H9 (cell line): ENCODE data around the gene DUSP7. TPM values are rescaled to one million over a fixed set of nuclear protein-coding genes. Genes with fewer than 3 reads are reported as not detected.

Experiments used
- DNase-seq: peaks from one replicate; pipeline ENCODE4 v3.0.0-alpha.2; 2017
- H2AFZ ChIP-seq: one replicate; pipeline ENCODE4 v1.6.1; 2013; ENCODE audit warnings: mild to moderate bottlenecking, low read length, control low read depth, moderate library complexity
- H2AK5ac ChIP-seq: 2 replicates; pipeline ENCODE4 v1.6.1; 2013; ENCODE audit warnings: low read length, control low read depth, mixed read lengths; ENCODE audit not compliant: insufficient read length
- H2BK120ac ChIP-seq: one replicate; pipeline ENCODE4 v1.6.1; 2013; ENCODE audit warnings: low read depth, mild to moderate bottlenecking, low read length, control low read depth, inconsistent platforms; ENCODE audit not compliant: poor library complexity, severe bottlenecking
- H2BK12ac ChIP-seq: 2 replicates; pipeline ENCODE4 v1.6.1; 2013; ENCODE audit warnings: low read length, control low read depth, mixed read lengths, low read depth; ENCODE audit not compliant: insufficient read length
- H2BK15ac ChIP-seq: 2 replicates; pipeline ENCODE4 v1.6.1; 2013; ENCODE audit warnings: low read depth, low read length, control low read depth
- H2BK20ac ChIP-seq: one replicate; pipeline ENCODE4 v1.6.1; 2013; ENCODE audit warnings: low read depth, mild to moderate bottlenecking, low read length, control low read depth, inconsistent platforms; ENCODE audit not compliant: poor library complexity, severe bottlenecking
- H2BK5ac ChIP-seq: 2 replicates; pipeline ENCODE4 v1.6.1; 2013; ENCODE audit warnings: low read length, control low read depth, mixed read lengths; ENCODE audit not compliant: insufficient read length
- H3K14ac ChIP-seq: 2 replicates; pipeline ENCODE4 v1.6.1; 2013; ENCODE audit warnings: low read length, control low read depth; ENCODE audit not compliant: insufficient read depth
- H3K18ac ChIP-seq: 2 replicates; pipeline ENCODE4 v1.6.1; 2013; ENCODE audit warnings: low read depth, mild to moderate bottlenecking, mixed read lengths, low read length, control low read depth; ENCODE audit not compliant: insufficient read length
- H3K23ac ChIP-seq: 2 replicates; pipeline ENCODE4 v1.6.1; 2013; ENCODE audit warnings: low read length, control low read depth, mixed read lengths, low read depth; ENCODE audit not compliant: insufficient read length
- H3K23me2 ChIP-seq: 2 replicates; pipeline ENCODE4 v1.6.1; 2013; ENCODE audit warnings: low read depth, mild to moderate bottlenecking, mixed read lengths, low read length, control low read depth; ENCODE audit not compliant: insufficient read length, poor library complexity, severe bottlenecking
- H3K27ac ChIP-seq: 2 replicates; pipeline ENCODE4 v1.5.1; 2013; ENCODE audit warnings: low read length, control low read depth, mixed read lengths, low read depth; ENCODE audit not compliant: insufficient read length
- H3K27me3 ChIP-seq: 2 replicates; pipeline ENCODE4 v1.6.1; 2013; ENCODE audit warnings: low read length, control low read depth, inconsistent platforms; ENCODE audit not compliant: insufficient read depth
- H3K4ac ChIP-seq: 2 replicates; pipeline ENCODE4 v1.6.1; 2013; ENCODE audit warnings: low read depth, mild to moderate bottlenecking, control low read depth, inconsistent platforms, low read length, moderate library complexity
- H3K4me1 ChIP-seq: 2 replicates; pipeline ENCODE4 v1.6.1; 2013; ENCODE audit warnings: low read length, control low read depth, inconsistent platforms; ENCODE audit not compliant: insufficient read depth
- H3K4me2 ChIP-seq: 2 replicates; pipeline ENCODE4 v1.6.1; 2013; ENCODE audit warnings: low read length, control low read depth, mixed read lengths; ENCODE audit not compliant: insufficient read length, insufficient read depth
- H3K56ac ChIP-seq: 2 replicates; pipeline ENCODE4 v1.6.1; 2013; ENCODE audit warnings: low read depth, mild to moderate bottlenecking, mixed read lengths, low read length, control low read depth; ENCODE audit not compliant: insufficient read length
- H3K79me1 ChIP-seq: 2 replicates; pipeline ENCODE4 v1.6.1; 2013; ENCODE audit warnings: low read depth, mild to moderate bottlenecking, moderate library complexity, low read length, control low read depth, inconsistent platforms; ENCODE audit not compliant: insufficient read depth, poor library complexity, severe bottlenecking
- H3K79me2 ChIP-seq: 2 replicates; pipeline ENCODE4 v1.6.1; 2013; ENCODE audit warnings: low read length, control low read depth, inconsistent platforms; ENCODE audit not compliant: insufficient read depth
- H3K9ac ChIP-seq: 2 replicates; pipeline ENCODE4 v1.6.1; 2013; ENCODE audit warnings: low read length, control low read depth, mixed read lengths; ENCODE audit not compliant: insufficient read length; ENCODE audit errors: extremely low read depth
- H3K9me3 ChIP-seq: one replicate; pipeline ENCODE4 v1.6.1; 2013; ENCODE audit warnings: low read depth, low read length, inconsistent platforms; ENCODE audit not compliant: control insufficient read depth
- H3T11ph ChIP-seq: one replicate; pipeline ENCODE4 v1.6.1; 2013; ENCODE audit warnings: mild to moderate bottlenecking, low read length, control low read depth, inconsistent platforms
- H4K20me1 ChIP-seq: one replicate; pipeline ENCODE4 v1.6.1; 2013; ENCODE audit not compliant: control insufficient read depth, insufficient read length, insufficient read depth
- H4K5ac ChIP-seq: 2 replicates; pipeline ENCODE4 v1.6.1; 2013; ENCODE audit warnings: low read depth, mild to moderate bottlenecking, mixed read lengths, low read length, control low read depth; ENCODE audit not compliant: insufficient read length
- H4K8ac ChIP-seq: replicated peaks from 2 replicates; pipeline ENCODE4 v1.6.1; 2013; ENCODE audit warnings: low read length, control low read depth, mixed read lengths, low read depth; ENCODE audit not compliant: insufficient read length
- H4K91ac ChIP-seq: 2 replicates; pipeline ENCODE4 v1.6.1; 2013; ENCODE audit warnings: low read depth, mild to moderate bottlenecking, moderate library complexity, mixed read lengths, low read length, control low read depth; ENCODE audit not compliant: insufficient read length
- H3K27ac Mint-ChIP-seq, 3 experiments: 2 replicates in 2 of 3; 3 replicates in 1 of 3; pipeline ENCODE4 v1.8.0; 2020 to 2021; ENCODE audit warnings: mixed read lengths in 3 of 3, mild to moderate bottlenecking in 1 of 3, moderate library complexity in 1 of 3
- H3K27me3 Mint-ChIP-seq: 2 replicates; pipeline ENCODE4 v1.8.0; 2021; ENCODE audit warnings: low read depth, mild to moderate bottlenecking, moderate library complexity, mixed read lengths
- H3K36me3 Mint-ChIP-seq, 3 experiments: 2 replicates in 2 of 3; 3 replicates in 1 of 3; pipeline ENCODE4 v1.8.0; 2020 to 2021; ENCODE audit warnings: low read depth in 3 of 3, mixed read lengths in 3 of 3; ENCODE audit not compliant: insufficient read depth in 1 of 3
- H3K4me1 Mint-ChIP-seq, 2 experiments: 2 replicates each; pipeline ENCODE4 v1.8.0; 2020; ENCODE audit warnings: mixed read lengths in 2 of 2
- H3K4me3 Mint-ChIP-seq, 2 experiments: 2 replicates in 1 of 2; 3 replicates in 1 of 2; pipeline ENCODE4 v1.8.0; 2020 to 2021; ENCODE audit warnings: mild to moderate bottlenecking in 2 of 2, mixed read lengths in 2 of 2, moderate library complexity in 1 of 2
- H3K9me3 Mint-ChIP-seq, 2 experiments: 2 replicates in 1 of 2; 3 replicates in 1 of 2; pipeline ENCODE4 v1.8.0; 2020; ENCODE audit warnings: mild to moderate bottlenecking in 2 of 2, mixed read lengths in 2 of 2, moderate library complexity in 1 of 2
- CTCF ChIP-seq: fragments of 200-600 bp; sonication (generic); conservative IDR thresholded peaks from 3 replicates; pipeline ENCODE4 v1.8.0; 2021; ENCODE audit warnings: antibody characterized with exemption, mild to moderate bottlenecking
- WGBS: extraction: QIAGEN DNeasy Blood & Tissue Kit; methylation state at CpG from one replicate; pipeline ENCODE4 v1.1.7; 2013; ENCODE audit warnings: missing lambda C conversion rate, low lambda C conversion rate, mixed read lengths; ENCODE audit not compliant: insufficient read length; ENCODE audit errors: extremely low coverage; 5-methylcytosine and 5-hydroxymethylcytosine counted together
- total RNA-seq: library from RNA; stranded (reverse); gene quantifications from 2 replicates; pipeline ENCODE4 v1.2.1, GENCODE V29; 2021

Gene DUSP7
- total RNA-seq, 1 experiment from 2014 or later, result 24.0 TPM

- Histone ChIP-seq H3K4me2 (no peak overlapping the region), H3K4me1 (no peaks in the 10 kb centered on the region), H3K23ac (no peak overlapping the region), H3K14ac (no peak overlapping the region), H2BK15ac (no peak overlapping the region), H3K27ac (no peak overlapping the region), H3K23me2 (no peaks in the 10 kb centered on the region), H4K5ac (no peak overlapping the region), H2AFZ (no peak overlapping the region), H4K8ac (no peak overlapping the region), H4K91ac (no peak overlapping the region), H2BK20ac (no peak overlapping the region), H3K79me2 (no peaks in the 10 kb centered on the region), H3K9ac (no peak overlapping the region), H3K79me1 (no peaks in the 10 kb centered on the region), H3K56ac (no peak overlapping the region), H2AK5ac (no peak overlapping the region), H3K4ac (no peak overlapping the region), H2BK120ac (no peak overlapping the region), H3K18ac (no peak overlapping the region), H3K27me3 (no peaks in the 10 kb centered on the region), H4K20me1 (no peaks in the 10 kb centered on the region), H3T11ph (no peak overlapping the region), H2BK12ac (no peak overlapping the region), H3K9me3 (no peaks in the 10 kb centered on the region), H2BK5ac (no peak overlapping the region)
- DNase-seq, result no peak
- Mint-ChIP-seq H3K27me3 (no peaks in the 10 kb centered on the region), H3K9me3 (no peaks in the 10 kb centered on the region), H3K36me3 (peaks cover 3 to 12% (median 5%) of the 10 kb centered on the region in 3 experiments; a peak in 5 of 7 replicates), H3K27ac (peak overlapping the region; percentile 8 to 85 (median 48); a peak in 4 of 7 replicates), H3K4me3 (no peak overlapping the region), H3K4me1 (peaks cover 6 to 26% of the 10 kb centered on the region in 2 experiments)
- no peak for TF ChIP-seq CTCF
- WGBS, result no CpG with 5 or more reads among the region's 8 CpGs
Observed at GRCh38 chr3:52086976-52087663, 30.7 kb upstream of the DUSP7 start.
